ENCODE data around the gene MAPKBP1. TPM values are rescaled to one million over a fixed set of nuclear protein-coding genes. Genes with fewer than 3 reads are reported as not detected.

Gene MAPKBP1
- polyA plus RNA-seq, 1 donor from 2014 or later = 30.3 TPM

DNA sequence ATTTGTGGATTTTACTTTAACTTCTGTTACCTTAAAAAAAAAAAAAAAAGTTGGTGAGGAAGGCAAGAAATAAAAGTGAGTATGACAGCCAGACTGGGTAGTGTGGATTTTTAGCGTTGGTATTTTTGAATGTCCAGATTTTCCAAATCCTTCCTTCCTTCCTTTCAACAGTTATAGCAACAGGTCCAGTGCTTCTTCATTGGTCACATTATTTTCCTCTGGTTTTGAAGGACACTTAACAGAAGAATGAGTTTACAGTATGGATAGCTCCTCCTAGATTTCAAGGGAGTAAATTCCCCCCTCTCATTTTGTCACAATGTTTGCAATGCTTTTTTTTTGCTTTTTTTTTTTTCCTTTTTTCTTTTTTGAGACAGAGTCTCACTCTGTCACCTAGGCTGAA is 6.4 kb downstream of the MAPKBP1 start:
- no peak for TF ChIP-seq EP300 (conservative IDR thresholded peaks at IDR 0.05; ENCODE audit: poor library complexity, severe bottlenecking)
- no peak for TF ChIP-seq MXI1 (conservative IDR thresholded peaks at IDR 0.05; ENCODE audit: poor library complexity, severe bottlenecking)
- Histone ChIP-seq H2AFZ (ENCODE audit: low read depth, low read length) (no peak overlapping the region), H3K4me3 (ENCODE audit: low read length) (no peak overlapping the region), H3F3A (ENCODE audit: insufficient read depth, low read length, poor library complexity, severe bottlenecking) (no peaks in the 10 kb centered on the region), H3K9ac (ENCODE audit: low read length) (no peak overlapping the region), H3K79me2 (replicated peaks; ENCODE audit: insufficient read depth, low read length) (peaks cover 38% of the 10 kb centered on the region), H3K4me2 (ENCODE audit: low read length) (no peak overlapping the region), H3K27ac (ENCODE audit: low read length) (no peak overlapping the region), H3K9me2 (ENCODE audit: insufficient read depth, low read length) (no peaks in the 10 kb centered on the region), H3K9me3 (ENCODE audit: low read length) (no peaks in the 10 kb centered on the region), H3K27me3 (ENCODE audit: insufficient read depth, low read depth, low read length) (no peaks in the 10 kb centered on the region), H4K20me1 (ENCODE audit: insufficient read depth) (no peaks in the 10 kb centered on the region), H3K36me3 (ENCODE audit: insufficient read depth, low read length) (no peaks in the 10 kb centered on the region)

DNA sequence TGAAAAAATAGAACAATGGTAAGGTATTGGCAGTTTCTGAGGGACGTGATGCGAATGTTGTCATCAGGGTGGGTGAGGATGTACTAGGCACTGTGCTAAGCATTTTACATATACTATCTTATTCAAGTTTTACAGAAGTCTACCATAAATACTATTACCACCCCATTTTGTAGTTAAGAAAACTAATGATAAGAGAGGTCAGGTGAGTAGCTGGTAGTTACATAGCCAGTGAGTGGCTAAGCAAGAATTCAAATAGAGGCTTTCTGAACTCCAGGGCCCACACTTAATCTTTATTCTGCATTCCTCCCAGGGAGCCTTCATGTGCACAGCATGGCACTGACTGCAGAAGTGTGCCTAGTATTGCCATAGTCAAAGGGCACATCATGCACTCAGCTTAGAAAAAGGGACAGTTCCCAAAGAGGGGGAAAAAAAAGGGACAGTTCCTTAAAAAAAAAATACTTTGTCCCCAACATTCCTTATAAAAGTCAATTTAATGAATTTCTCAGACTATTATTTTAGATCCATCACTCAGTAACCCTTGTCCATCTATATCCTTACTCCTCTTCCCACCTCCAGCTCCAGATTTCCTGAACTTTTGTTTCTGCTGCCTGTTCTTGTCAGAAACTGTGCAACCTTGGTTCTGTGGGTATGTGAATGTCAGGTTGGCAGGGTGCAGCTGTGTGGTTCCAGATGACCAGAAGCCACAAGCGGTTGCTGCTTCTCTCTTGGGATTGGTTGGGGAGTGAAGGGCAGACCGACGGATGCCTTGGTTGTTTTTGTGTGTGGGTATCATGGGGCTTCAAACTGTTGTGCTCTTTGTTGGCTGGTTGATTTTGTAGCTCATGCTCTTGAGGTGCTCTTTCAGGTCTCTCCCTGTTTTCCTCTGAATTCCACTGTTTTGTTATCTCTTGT is 8.3 kb downstream of the MAPKBP1 start:
- Histone ChIP-seq H3K36me3 (ENCODE audit: insufficient read depth, low read length) (no peaks in the 10 kb centered on the region), H3K4me2 (ENCODE audit: low read length) (no peak overlapping the region), H3K9me3 (ENCODE audit: low read length) (no peaks in the 10 kb centered on the region), H3K79me2 (replicated peaks; ENCODE audit: insufficient read depth, low read length) (peaks cover 21% of the 10 kb centered on the region), H4K20me1 (ENCODE audit: insufficient read depth) (no peaks in the 10 kb centered on the region), H3K4me3 (ENCODE audit: low read length) (no peak overlapping the region), H3K27me3 (ENCODE audit: insufficient read depth, low read depth, low read length) (no peaks in the 10 kb centered on the region), H2AFZ (ENCODE audit: low read depth, low read length) (no peak overlapping the region), H3K9me2 (ENCODE audit: insufficient read depth, low read length) (no peaks in the 10 kb centered on the region), H3K27ac (ENCODE audit: low read length) (no peak overlapping the region), H3K9ac (ENCODE audit: low read length) (no peak overlapping the region), H3F3A (ENCODE audit: insufficient read depth, low read length, poor library complexity, severe bottlenecking) (no peaks in the 10 kb centered on the region)
- TF ChIP-seq EZH2 (IDR thresholded peaks at IDR 0.05; ENCODE audit: borderline replicate concordance, insufficient read depth, low read length, poor library complexity, severe bottlenecking) = no peak
- no peak for TF ChIP-seq EP300 (conservative IDR thresholded peaks at IDR 0.05; ENCODE audit: poor library complexity, severe bottlenecking)
- no peak for TF ChIP-seq RAD21 (conservative IDR thresholded peaks at IDR 0.05)
- TF ChIP-seq, protein P1, sequence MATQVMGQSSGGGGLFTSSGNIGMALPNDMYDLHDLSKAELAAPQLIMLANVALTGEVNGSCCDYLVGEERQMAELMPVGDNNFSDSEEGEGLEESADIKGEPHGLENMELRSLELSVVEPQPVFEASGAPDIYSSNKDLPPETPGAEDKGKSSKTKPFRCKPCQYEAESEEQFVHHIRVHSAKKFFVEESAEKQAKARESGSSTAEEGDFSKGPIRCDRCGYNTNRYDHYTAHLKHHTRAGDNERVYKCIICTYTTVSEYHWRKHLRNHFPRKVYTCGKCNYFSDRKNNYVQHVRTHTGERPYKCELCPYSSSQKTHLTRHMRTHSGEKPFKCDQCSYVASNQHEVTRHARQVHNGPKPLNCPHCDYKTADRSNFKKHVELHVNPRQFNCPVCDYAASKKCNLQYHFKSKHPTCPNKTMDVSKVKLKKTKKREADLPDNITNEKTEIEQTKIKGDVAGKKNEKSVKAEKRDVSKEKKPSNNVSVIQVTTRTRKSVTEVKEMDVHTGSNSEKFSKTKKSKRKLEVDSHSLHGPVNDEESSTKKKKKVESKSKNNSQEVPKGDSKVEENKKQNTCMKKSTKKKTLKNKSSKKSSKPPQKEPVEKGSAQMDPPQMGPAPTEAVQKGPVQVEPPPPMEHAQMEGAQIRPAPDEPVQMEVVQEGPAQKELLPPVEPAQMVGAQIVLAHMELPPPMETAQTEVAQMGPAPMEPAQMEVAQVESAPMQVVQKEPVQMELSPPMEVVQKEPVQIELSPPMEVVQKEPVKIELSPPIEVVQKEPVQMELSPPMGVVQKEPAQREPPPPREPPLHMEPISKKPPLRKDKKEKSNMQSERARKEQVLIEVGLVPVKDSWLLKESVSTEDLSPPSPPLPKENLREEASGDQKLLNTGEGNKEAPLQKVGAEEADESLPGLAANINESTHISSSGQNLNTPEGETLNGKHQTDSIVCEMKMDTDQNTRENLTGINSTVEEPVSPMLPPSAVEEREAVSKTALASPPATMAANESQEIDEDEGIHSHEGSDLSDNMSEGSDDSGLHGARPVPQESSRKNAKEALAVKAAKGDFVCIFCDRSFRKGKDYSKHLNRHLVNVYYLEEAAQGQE (IDR thresholded peaks at IDR 0.05; ENCODE audit: borderline replicate concordance) = no peak
- TF ChIP-seq SMC3 (conservative IDR thresholded peaks at IDR 0.05; ENCODE audit: poor library complexity) = no peak
- no peak for TF ChIP-seq MXI1 (conservative IDR thresholded peaks at IDR 0.05; ENCODE audit: poor library complexity, severe bottlenecking)
- TF ChIP-seq, protein P2, sequence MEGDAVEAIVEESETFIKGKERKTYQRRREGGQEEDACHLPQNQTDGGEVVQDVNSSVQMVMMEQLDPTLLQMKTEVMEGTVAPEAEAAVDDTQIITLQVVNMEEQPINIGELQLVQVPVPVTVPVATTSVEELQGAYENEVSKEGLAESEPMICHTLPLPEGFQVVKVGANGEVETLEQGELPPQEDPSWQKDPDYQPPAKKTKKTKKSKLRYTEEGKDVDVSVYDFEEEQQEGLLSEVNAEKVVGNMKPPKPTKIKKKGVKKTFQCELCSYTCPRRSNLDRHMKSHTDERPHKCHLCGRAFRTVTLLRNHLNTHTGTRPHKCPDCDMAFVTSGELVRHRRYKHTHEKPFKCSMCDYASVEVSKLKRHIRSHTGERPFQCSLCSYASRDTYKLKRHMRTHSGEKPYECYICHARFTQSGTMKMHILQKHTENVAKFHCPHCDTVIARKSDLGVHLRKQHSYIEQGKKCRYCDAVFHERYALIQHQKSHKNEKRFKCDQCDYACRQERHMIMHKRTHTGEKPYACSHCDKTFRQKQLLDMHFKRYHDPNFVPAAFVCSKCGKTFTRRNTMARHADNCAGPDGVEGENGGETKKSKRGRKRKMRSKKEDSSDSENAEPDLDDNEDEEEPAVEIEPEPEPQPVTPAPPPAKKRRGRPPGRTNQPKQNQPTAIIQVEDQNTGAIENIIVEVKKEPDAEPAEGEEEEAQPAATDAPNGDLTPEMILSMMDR (IDR thresholded peaks at IDR 0.05; ENCODE audit: poor library complexity, severe bottlenecking) = no peak
- TF ChIP-seq TAF1 (IDR thresholded peaks at IDR 0.05; ENCODE audit: low read depth) = no peak
- TF ChIP-seq POLR2AphosphoS5 (IDR thresholded peaks at IDR 0.05) = no peak

All from neural cell (in vitro differentiated cells).